HL-60/S4 (cell line): Measurements from ENCODE around the gene PCDHGC5.

Experiments used
- in situ Hi-C: fragments of 300-500 bp; cut with MboI; formaldehyde crosslinking; loops from 2 replicates; pipeline ENCODE4 v1.14.3; 2022; ENCODE audit warnings: low sequenced_read_pairs

The PCDHGC5 gene

GRCh38 chr5:141528291-141528984 is 39.6 kb downstream of the PCDHGC5 start:
- in situ Hi-C loops, result no loop called here

- in situ Hi-C loops, result no loop called here
Measured at GRCh38 chr5:141529002-141529401, 40.1 kb downstream of the PCDHGC5 start.

DNA sequence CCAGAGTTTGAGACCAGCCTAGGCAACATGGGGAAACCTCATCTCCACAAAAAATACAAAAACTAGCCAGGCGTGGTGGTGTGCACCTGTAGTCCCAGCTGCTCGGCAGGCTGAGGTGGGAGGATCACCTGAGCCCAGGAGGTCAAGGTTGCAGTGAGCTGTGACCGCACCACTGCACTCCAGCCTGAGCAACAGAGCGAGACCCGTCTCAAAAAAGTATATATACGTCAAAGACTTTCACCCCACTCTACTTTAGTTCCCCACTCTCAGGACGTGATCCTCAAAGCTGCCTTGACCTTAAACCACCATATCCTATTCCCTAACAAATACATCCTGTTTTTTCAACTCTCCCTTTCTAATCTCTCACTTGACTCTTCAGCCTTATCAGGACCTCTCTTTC is 41.0 kb downstream of the PCDHGC5 start:
- in situ Hi-C loops, result no loop called here

DNA sequence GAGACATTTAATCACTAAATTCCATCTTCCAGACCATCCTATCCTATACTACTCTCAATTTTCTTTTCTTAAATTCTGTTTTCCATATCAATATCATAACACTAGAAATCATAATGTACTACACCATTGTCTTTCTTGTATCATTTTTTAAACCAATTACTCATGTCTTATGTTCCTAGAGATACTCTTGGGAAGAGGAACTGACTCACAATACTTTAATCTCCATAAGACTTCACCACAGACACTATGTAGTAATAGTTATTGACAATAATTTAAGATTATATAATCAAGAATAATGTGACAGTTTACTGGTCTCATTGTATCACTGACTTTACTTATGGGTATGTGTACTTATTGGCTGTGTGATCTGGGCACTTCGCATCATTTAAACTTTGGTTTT is 43.8 kb downstream of the PCDHGC5 start:
- in situ Hi-C loops, result no loop called here

GRCh38 chr5:141533897-141534296 is 45.0 kb downstream of the PCDHGC5 start:
- in situ Hi-C loops, result no loop called here

GRCh38 chr5:141534492-141535213 is 45.8 kb downstream of the PCDHGC5 start:
- in situ Hi-C loops, result no loop called here
